B cell (primary cell): ENCODE data around the gene EPN2. TPM values are rescaled to one million over a fixed set of nuclear protein-coding genes. Genes with fewer than 3 reads are reported as not detected.

Experiments
- ATAC-seq: fragments of 200-7000 bp; cut with Tn5 transposase; one replicate; pipeline ENCODE4 v1.10.0; 2021; ENCODE audit warnings: low read depth, mild to moderate bottlenecking, moderate number of reproducible peaks, moderate library complexity
- CTCF ChIA-PET: fragments of 350-600 bp; sonication (Branson Sonifier 250); formaldehyde crosslinking; loops from one replicate; lab custom pipeline; 2021; ENCODE audit warnings: antibody characterized with exemption, inconsistent platforms; lab: Charles Lee
- POLR2A ChIA-PET: fragments of 350-600 bp; sonication (Branson Sonifier 250); formaldehyde crosslinking; loops from one replicate; lab custom pipeline; 2021; ENCODE audit warnings: antibody characterized with exemption; lab: Charles Lee
- DNase-seq: peaks from one replicate; pipeline ENCODE4 v3.0.0; 2013
- H2AFZ ChIP-seq: 2 replicates; pipeline ENCODE4 v1.6.1; 2012; ENCODE audit warnings: mild to moderate bottlenecking, low read depth, low read length; ENCODE audit not compliant: insufficient read depth, poor library complexity, severe bottlenecking
- H3K27ac ChIP-seq, 2 donors: 1 replicate in 1 of 2; 2 replicates in 1 of 2; pipeline ENCODE4 v1.5.1; 2012 to 2013; ENCODE audit warnings: low read length in 2 of 2, mild to moderate bottlenecking in 2 of 2, moderate library complexity in 1 of 2
- H3K27me3 ChIP-seq, 4 experiments: fragments of 200-600 bp in 1 of 4; sonication (generic) in 1 of 4; replicated peaks in 1 of 4; 1 replicate in 2 of 4; 2 replicates in 2 of 4; pipeline versions ENCODE4 v1.6.1 to v1.7.0; 2013 to 2016; ENCODE audit warnings: low read length in 3 of 4, mild to moderate bottlenecking in 2 of 4, mixed read lengths in 1 of 4, moderate library complexity in 1 of 4; ENCODE audit not compliant: insufficient read depth in 4 of 4, control insufficient read depth in 3 of 4; ENCODE audit errors: control extremely low read depth in 1 of 4
- H3K36me3 ChIP-seq, 2 experiments: replicated peaks in 1 of 2; 1 replicate in 1 of 2; 2 replicates in 1 of 2; pipeline versions ENCODE4 v1.6.1 to v1.7.1; 2013; ENCODE audit warnings: low read length in 1 of 2; ENCODE audit not compliant: insufficient read depth in 2 of 2, control insufficient read depth in 1 of 2; ENCODE audit errors: control extremely low read depth in 1 of 2, extremely low read depth in 1 of 2
- H3K4me1 ChIP-seq, 2 donors: fragments of 200-600 bp in 1 of 2; sonication (generic) in 1 of 2; 1 replicate in 1 of 2; 2 replicates in 1 of 2; pipeline versions ENCODE4 v1.5.1 to v1.6.1; 2013 to 2017; ENCODE audit warnings: low read length in 2 of 2; ENCODE audit not compliant: control insufficient read depth in 2 of 2, insufficient read depth in 2 of 2
- H3K4me2 ChIP-seq: replicated peaks from 2 replicates; pipeline ENCODE3; 2012; ENCODE audit warnings: mild to moderate bottlenecking, low read depth, low read length; ENCODE audit not compliant: poor library complexity, severe bottlenecking
- H3K4me3 ChIP-seq, 5 experiments: fragments of 200-600 bp in 1 of 5; sonication (generic) in 1 of 5; 1 replicate in 3 of 5; 2 replicates in 2 of 5; pipeline versions ENCODE4 v1.5.1 to v1.7.0; 2011 to 2016; ENCODE audit warnings: low read length in 4 of 5, mild to moderate bottlenecking in 4 of 5, low read depth in 2 of 5, control low read depth in 1 of 5, moderate library complexity in 1 of 5; ENCODE audit not compliant: insufficient read depth in 1 of 5; ENCODE audit errors: control extremely low read depth in 1 of 5, extremely low read depth in 1 of 5
- H3K79me2 ChIP-seq: fragments of 200-600 bp; sonication (generic); one replicate; pipeline ENCODE4 v1.6.0; 2016; ENCODE audit warnings: low read length; ENCODE audit not compliant: control insufficient read depth, insufficient read depth
- H3K9ac ChIP-seq: fragments of 200-600 bp; sonication (generic); 2 replicates; pipeline ENCODE4 v1.6.1; 2017; ENCODE audit warnings: mild to moderate bottlenecking, low read length, moderate library complexity
- H3K9me3 ChIP-seq, 3 donors: one replicate each; pipeline versions ENCODE4 v1.6.1 to v1.7.1; 2013; ENCODE audit warnings: low read length in 2 of 3; ENCODE audit not compliant: control insufficient read depth in 2 of 3, insufficient read depth in 1 of 3; ENCODE audit errors: control extremely low read depth in 1 of 3
- H4K20me1 ChIP-seq: 2 replicates; pipeline ENCODE4 v1.6.0; 2012; ENCODE audit warnings: mild to moderate bottlenecking, low read length; ENCODE audit not compliant: insufficient read depth, control insufficient read depth, poor library complexity, severe bottlenecking
- H3K27ac Mint-ChIP-seq: one replicate; pipeline ENCODE4 v1.8.0; 2021; ENCODE audit warnings: mixed read lengths
- H3K27me3 Mint-ChIP-seq: one replicate; pipeline ENCODE4 v1.8.0; 2021; ENCODE audit warnings: mixed read lengths
- H3K4me1 Mint-ChIP-seq: one replicate; pipeline ENCODE4 v1.8.0; 2021; ENCODE audit warnings: mixed read lengths
- H3K4me3 Mint-ChIP-seq: one replicate; pipeline ENCODE4 v1.8.0; 2021; ENCODE audit warnings: mixed read lengths
- H3K9me3 Mint-ChIP-seq: one replicate; pipeline ENCODE4 v1.8.0; 2022; ENCODE audit warnings: mixed read lengths; ENCODE audit not compliant: insufficient read depth
- EZH2 ChIP-seq: IDR thresholded peaks from 2 replicates; pipeline ENCODE4 v1.6.1; 2012; ENCODE audit warnings: borderline replicate concordance, low read depth, mild to moderate bottlenecking, moderate library complexity, low read length; ENCODE audit not compliant: insufficient read depth, poor library complexity, severe bottlenecking
- WGBS: methylation state at CpG from one replicate; pipeline ENCODE4 v1.1.5; 2013; ENCODE audit warnings: missing lambda C conversion rate; ENCODE audit not compliant: insufficient coverage; 5-methylcytosine and 5-hydroxymethylcytosine counted together
- intact Hi-C: fragments of 100-400 bp; cut with micrococcal nuclease; formaldehyde crosslinking; loops from one replicate; pipeline ENCODE4 v1.10.0; 2022
- polyA plus RNA-seq: library from polyadenylated mRNA; depleted of rRNA; stranded (reverse); fragments of >200 nt; gene quantifications from 2 replicates; pipeline ENCODE4 v1.2.3, GENCODE V29; 2012
- total RNA-seq, 2 donors: library from RNA; stranded (reverse); fragments of 120-200 nt in 1 of 2; gene quantifications; 1 replicate in 1 of 2; 2 replicates in 1 of 2; pipeline versions ENCODE4 v1.2.3 to v1.2.4, GENCODE V29; 2013 to 2022
- TF ChIP-seq, protein P1 (sequence below): fragments of 200-600 bp; IDR thresholded peaks from one replicate; pipeline ENCODE4 v1.8.0; 2022; ENCODE audit warnings: antibody characterized with exemption, mild to moderate bottlenecking

The EPN2 gene
- total and polyA plus RNA-seq, 2 donors (not counting 1 experiment from before 2014, with no cell fraction given), result 15.7 to 35.6 TPM

DNA sequence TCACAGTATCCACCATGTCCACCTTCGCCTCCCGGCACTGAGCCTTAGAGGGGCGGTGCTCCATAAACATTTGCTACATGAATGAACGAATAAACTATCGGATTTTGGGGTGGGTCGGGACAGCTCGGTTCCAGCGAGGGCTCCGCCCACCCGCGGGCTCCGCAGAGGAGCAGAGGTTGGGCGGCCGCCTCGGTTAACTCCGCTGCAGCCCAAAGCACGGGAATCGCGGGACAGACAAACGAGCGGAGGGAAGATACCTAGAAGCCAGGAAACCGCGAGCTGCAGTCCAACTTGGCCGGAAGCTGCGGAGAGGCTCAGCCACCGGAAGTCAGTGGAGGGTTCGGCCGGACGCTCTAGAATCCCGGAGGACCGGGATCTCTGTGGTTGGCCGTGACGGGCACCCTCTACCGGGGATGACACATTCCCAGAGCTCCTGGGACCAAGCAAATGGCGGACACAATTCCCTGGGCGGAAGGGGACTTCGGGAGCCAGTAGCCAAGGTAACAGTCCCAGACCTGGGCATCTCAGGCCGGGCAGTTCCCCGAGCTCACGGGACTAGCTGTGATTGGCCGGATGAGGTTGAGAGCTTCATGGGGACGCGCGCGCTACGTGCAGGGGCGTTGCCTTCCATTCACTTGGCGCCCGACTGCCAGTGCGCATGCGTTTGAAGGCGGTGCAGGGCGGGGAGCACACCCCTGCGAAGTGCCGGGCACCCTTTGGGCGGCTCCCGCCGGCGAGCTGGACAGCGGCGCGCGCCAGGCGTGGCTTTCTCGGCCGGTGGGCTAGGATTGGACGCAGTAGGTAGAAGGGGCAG is 140.6 kb downstream of the EPN2 start:
- TF ChIP-seq EZH2, result no peak
- TF ChIP-seq, protein P1, sequence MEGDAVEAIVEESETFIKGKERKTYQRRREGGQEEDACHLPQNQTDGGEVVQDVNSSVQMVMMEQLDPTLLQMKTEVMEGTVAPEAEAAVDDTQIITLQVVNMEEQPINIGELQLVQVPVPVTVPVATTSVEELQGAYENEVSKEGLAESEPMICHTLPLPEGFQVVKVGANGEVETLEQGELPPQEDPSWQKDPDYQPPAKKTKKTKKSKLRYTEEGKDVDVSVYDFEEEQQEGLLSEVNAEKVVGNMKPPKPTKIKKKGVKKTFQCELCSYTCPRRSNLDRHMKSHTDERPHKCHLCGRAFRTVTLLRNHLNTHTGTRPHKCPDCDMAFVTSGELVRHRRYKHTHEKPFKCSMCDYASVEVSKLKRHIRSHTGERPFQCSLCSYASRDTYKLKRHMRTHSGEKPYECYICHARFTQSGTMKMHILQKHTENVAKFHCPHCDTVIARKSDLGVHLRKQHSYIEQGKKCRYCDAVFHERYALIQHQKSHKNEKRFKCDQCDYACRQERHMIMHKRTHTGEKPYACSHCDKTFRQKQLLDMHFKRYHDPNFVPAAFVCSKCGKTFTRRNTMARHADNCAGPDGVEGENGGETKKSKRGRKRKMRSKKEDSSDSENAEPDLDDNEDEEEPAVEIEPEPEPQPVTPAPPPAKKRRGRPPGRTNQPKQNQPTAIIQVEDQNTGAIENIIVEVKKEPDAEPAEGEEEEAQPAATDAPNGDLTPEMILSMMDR, result no peak
- ChIA-PET CTCF (interaction anchor here (0.5 to 4.9 kb wide), 14 partner anchors 8 to 721 kb away, joined by 3 to 110 read pairs (median 4); partner anchors contain the start of gene B9D1), POLR2A (interaction anchor here (0.5 to 1.7 kb wide), 11 partner anchors 8 to 1665 kb away, joined by 3 to 30 read pairs (median 3); partner anchors contain the start of genes AKAP10, B9D1, PRPSAP2 and USP22)
- Histone ChIP-seq H3K27me3 (no peaks in the 10 kb centered on the region), H3K4me1 (peaks cover 16 to 24% of the 10 kb centered on the region in 2 donors), H3K4me2 (peak overlapping the region; percentile 99), H3K9ac (peak overlapping the region; percentile 96), H3K27ac (peak overlapping the region; percentile 86 to 95), H2AFZ (peak overlapping the region; percentile 97), H4K20me1 (peaks cover 2% of the 10 kb centered on the region), H3K9me3 (no peaks in the 10 kb centered on the region), H3K36me3 (peaks cover 0 to 33% of the 10 kb centered on the region in 2 experiments), H3K79me2 (peaks cover 22% of the 10 kb centered on the region), H3K4me3 (peak overlapping the region; percentile 77 to 96 (median 91))
- Mint-ChIP-seq H3K27ac (peak overlapping the region; percentile 99), H3K9me3 (no peaks in the 10 kb centered on the region), H3K27me3 (no peaks in the 10 kb centered on the region), H3K4me1 (peaks cover 31% of the 10 kb centered on the region), H3K4me3 (peak overlapping the region; percentile 99)
- DNase-seq (peak; percentile 98), ATAC-seq (peak; percentile 93)
- under 1% methylated on average over 67 of the region's 67 CpGs for WGBS
- intact Hi-C loops, result loop anchor here (1.0 to 10.0 kb wide), 6 partner anchors 8 to 523 kb away; partner anchors contain the start of genes B9D1 and PRPSAP2
